A549 treated with AZD2906 at 1 μM for 4 hours (cell line): ENCODE measurements around the gene ATP11C. TPM values are rescaled to one million over a fixed set of nuclear protein-coding genes. Genes with fewer than 3 reads are reported as not detected.

Source experiments
- total RNA-seq: library from RNA; stranded (reverse); fragments of 200-300 nt; extraction: Qiagen RNA extraction; gene quantifications from 5 replicates; pipeline ENCODE4 v1.2.3, GENCODE V29; 2022

Gene ATP11C
- total RNA-seq = 7.3 to 15.3 TPM (median 10.9 TPM) in 5 replicates

GRCh38 chrX:139932901-139933796, at the start of gene ATP11C:
Gene ATP11C (minus strand): TSS chrX:139933053. CDS start chrX:139932042, 1,011 bp downstream.

GRCh38 chrX:139965421-139965820, 32.6 kb upstream of the ATP11C start, which contains the start of gene CXorf66:
Gene CXorf66 (minus strand): TSS chrX:139965521. CDS start chrX:139965496, 25 bp downstream.

DNA sequence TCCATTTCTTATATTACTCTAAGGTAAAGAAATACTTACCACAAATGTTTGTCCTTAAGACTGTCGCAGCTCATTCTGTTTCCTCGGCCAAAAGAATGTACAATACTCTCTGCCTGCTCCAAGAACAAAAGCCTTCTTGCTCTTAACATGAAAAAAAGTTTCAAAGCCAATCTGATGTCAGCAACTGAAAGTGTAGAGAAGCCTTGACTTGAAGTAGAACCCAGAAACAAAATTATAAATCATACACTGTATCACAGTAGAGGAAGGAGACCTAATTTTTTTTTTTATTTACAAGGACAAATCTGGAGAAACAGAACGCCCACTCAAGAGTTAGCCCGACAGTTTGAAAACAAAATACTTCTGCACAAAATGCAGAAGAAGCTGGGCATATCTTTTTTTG, 224.8 kb downstream of the ATP11C start, which contains the start of gene MCF2:
TSS of gene MCF2 (minus strand) at position 101 of the 400 bp plus-strand sequence. CDS start 56,423 bp downstream, outside the sequence.

Other genes with a start within 250 kb of the ATP11C start
- 0.03 to 0.27 TPM (median 0.06 TPM) in 5 replicates for gene MCF2, start 224.9 kb downstream of the ATP11C start, total RNA-seq
- gene CXorf66, start 32.5 kb upstream of the ATP11C start, total RNA-seq = not detected in 5 replicates